ENCODE measurements around the gene LYPD4.

DNA sequence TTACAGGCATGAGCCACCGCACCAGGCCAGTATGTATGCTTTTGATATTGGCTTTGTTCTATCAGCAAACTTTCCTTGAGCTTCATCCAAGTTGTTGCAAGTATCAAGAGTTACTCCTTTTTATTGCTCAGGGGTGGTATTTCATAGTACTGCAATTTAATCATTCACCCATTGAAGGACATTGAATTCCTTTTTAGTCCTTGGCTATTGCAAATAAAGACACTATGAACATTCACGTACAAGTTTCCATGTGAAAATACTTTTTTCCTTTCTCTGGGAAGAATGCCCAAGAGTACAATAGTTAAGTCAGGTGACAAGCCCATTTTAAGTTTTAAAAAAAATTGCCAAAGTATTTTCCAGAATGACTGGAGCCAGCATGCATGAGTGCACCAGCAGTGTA, 27.7 kb downstream of the LYPD4 start:
- TF ChIP-seq CREM (CRISPR knock-in tag; IDR thresholded peaks at IDR 0.05) (no peak), ELF4 (CRISPR knock-in tag; IDR thresholded peaks at IDR 0.05; ENCODE audit: low read depth) (no peak), MXD4 (CRISPR knock-in tag; IDR thresholded peaks at IDR 0.05; ENCODE audit: borderline replicate concordance) (no peak), NFYB (CRISPR knock-in tag; conservative IDR thresholded peaks at IDR 0.05; ENCODE audit: low read depth) (no peak)
- TF ChIP-seq, protein P1, sequence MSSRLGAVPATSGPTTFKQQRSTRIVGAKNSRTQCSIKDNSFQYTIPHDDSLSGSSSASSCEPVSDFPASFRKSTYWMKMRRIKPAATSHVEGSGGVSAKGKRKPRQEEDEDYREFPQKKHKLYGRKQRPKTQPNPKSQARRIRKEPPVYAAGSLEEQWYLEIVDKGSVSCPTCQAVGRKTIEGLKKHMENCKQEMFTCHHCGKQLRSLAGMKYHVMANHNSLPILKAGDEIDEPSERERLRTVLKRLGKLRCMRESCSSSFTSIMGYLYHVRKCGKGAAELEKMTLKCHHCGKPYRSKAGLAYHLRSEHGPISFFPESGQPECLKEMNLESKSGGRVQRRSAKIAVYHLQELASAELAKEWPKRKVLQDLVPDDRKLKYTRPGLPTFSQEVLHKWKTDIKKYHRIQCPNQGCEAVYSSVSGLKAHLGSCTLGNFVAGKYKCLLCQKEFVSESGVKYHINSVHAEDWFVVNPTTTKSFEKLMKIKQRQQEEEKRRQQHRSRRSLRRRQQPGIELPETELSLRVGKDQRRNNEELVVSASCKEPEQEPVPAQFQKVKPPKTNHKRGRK (CRISPR knock-in tag; IDR thresholded peaks at IDR 0.05; ENCODE audit: borderline replicate concordance) = no peak
- TF ChIP-seq, protein P2, sequence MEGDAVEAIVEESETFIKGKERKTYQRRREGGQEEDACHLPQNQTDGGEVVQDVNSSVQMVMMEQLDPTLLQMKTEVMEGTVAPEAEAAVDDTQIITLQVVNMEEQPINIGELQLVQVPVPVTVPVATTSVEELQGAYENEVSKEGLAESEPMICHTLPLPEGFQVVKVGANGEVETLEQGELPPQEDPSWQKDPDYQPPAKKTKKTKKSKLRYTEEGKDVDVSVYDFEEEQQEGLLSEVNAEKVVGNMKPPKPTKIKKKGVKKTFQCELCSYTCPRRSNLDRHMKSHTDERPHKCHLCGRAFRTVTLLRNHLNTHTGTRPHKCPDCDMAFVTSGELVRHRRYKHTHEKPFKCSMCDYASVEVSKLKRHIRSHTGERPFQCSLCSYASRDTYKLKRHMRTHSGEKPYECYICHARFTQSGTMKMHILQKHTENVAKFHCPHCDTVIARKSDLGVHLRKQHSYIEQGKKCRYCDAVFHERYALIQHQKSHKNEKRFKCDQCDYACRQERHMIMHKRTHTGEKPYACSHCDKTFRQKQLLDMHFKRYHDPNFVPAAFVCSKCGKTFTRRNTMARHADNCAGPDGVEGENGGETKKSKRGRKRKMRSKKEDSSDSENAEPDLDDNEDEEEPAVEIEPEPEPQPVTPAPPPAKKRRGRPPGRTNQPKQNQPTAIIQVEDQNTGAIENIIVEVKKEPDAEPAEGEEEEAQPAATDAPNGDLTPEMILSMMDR (IDR thresholded peaks at IDR 0.05) = no peak
- TF ChIP-seq, protein P3, sequence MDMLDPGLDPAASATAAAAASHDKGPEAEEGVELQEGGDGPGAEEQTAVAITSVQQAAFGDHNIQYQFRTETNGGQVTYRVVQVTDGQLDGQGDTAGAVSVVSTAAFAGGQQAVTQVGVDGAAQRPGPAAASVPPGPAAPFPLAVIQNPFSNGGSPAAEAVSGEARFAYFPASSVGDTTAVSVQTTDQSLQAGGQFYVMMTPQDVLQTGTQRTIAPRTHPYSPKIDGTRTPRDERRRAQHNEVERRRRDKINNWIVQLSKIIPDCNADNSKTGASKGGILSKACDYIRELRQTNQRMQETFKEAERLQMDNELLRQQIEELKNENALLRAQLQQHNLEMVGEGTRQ (CRISPR knock-in tag; IDR thresholded peaks at IDR 0.05) = no peak

All from WTC11 (cell line).